GM18499 (cell line): ENCODE measurements around the gene KLHL13.
"Not testable (repeated sequence)": the region's sequence is repeated elsewhere in the genome, so short reads cannot be mapped to it uniquely, and the experiment has no call there.

ENCODE experiments used
- ATAC-seq: cut with Tn5 transposase; IDR thresholded peaks from one replicate; pipeline ENCODE4 v1.9.1; 2021; ENCODE audit warnings: moderate number of reproducible peaks; ENCODE audit not compliant: insufficient read depth, unreplicated experiment

KLHL13 gene

GRCh38 chrX:118116713-118117550, at the start of gene KLHL13:
Gene KLHL13, minus strand, starts transcription at chrX:118116810. Its CDS starts 88,337 bp downstream, at chrX:118028473.
- ATAC-seq: no peak

DNA sequence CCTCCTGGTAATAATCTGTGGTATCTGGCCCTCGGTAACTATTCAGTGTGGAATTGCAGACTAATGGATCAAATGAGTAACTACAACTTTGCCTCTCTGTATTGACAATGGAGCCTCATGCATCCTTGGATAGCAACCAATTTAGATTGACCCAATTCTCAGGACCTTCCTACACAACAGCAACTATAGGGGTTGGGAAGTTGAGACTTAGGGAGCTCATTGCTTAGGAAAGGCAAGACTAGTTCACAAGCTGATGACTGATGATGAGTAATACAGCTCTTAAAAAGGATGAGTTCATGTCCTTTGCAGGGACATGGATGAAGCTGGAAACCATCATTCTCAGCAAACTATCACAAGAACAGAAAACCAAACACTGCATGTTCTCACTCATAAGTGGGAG, 47.5 kb upstream of the KLHL13 start:
- ATAC-seq: no peak

- no peak for ATAC-seq
Measured at GRCh38 chrX:118156953-118157608, 40.5 kb upstream of the KLHL13 start.

DNA sequence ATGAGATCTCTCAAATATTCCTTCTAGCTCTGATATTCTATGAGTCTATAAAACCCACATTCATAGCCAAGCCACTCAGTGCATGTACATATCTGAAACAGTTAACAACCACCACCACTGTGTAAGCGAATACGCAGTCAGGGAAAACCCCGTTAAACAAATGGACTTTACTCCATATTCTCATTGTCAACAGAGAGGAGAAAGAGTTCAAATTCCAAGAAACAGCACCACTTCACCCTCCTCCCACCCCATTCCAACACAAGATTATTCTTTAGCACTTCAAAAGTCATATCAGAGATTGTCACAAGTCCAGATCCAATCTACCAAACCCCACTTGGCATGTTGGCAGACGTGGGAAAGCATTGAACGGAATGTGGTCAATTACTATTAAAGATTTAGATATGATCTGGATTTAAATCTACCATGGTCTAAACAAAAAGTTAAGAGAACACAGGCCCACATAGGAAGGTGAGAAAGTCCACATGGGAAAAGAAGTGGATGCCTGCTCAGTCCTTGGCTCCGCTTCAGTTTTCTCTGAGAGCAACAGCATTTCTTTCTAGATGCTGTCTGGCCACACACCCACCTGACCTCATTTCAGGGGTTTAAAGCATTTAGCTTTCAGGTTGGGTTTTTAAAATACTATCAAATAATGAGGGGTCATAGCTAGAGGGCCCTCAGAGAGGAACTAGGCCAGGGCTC, 39.8 kb upstream of the KLHL13 start:
- ATAC-seq: no peak

DNA sequence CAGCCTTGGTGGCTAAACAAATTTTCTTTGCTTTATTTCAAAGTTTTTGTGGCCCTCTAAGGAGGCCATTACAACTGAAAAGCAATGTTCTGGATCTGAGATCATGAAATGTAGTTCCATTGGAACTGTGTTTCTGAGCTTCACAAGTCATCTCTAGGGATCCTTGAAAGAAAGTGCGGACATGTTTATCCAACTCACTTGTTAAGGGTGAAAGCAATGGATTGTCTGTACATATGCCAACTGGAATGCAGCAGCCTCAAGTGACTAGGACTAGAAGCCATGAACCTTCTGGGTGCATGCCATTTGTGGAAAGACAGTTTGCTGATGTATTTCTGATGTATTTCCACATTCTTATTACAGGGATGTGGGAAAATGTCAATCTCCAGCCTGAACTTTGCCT, 36.7 kb upstream of the KLHL13 start:
- no peak for ATAC-seq

DNA sequence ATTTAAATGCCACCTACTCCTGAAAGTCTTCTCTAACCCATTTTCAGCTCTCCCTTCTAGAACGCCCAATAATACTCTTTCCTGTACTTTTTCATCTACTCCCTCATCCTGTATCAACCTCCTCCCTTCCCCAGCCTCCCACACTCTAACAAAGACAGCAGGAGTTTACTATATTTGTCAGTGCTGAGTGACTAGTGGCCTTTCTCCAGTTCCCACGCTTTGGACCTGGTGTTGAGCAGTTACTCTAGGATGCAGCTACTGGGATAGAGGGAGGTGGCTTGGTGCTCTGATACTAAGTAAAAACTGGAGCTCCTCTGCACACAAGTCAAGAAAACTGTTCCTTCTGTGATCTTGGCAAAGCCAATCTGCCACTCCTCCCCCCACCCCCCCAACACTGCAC, 36.1 kb upstream of the KLHL13 start:
- ATAC-seq: no peak

DNA sequence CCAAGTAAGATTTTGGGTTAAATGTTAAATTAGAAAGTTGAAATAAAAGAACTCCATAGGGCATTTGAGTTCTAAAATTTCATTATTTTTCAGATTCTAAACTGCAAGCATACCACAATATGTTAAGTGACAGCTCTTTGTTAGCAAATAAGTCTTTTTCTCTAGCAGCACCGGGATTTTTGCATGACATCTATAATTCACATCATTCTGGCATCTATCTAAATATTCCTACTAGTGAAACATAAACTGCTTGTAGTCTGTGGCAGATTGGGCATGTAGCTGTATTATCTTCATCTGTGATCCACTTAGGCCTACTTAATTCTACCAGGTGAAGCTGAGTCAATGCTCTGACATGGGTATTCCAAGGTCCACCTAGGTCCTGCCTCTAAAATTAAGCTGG, 32.1 kb upstream of the KLHL13 start:
- no peak for ATAC-seq

DNA sequence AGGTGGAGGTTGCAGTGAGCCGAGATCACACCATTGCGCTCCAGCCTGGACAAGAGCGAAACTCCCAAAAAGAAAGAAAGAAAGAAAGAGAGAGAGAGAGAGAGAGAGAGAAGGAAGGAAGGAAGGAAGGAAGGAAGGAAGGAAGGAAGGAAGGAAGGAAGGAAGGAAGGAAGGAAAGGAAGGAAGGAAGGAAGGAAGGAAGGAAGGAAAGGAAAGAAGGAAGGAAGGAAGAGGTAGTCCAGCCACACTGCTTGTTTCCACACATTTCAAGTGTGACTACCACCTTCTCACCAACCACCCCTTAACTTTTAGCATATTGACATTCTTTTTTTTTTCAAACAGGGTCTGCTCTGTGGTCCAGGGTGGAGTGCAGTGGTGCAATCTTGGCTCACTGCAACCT, 31.2 kb upstream of the KLHL13 start:
- ATAC-seq: not testable (repeated sequence)

DNA sequence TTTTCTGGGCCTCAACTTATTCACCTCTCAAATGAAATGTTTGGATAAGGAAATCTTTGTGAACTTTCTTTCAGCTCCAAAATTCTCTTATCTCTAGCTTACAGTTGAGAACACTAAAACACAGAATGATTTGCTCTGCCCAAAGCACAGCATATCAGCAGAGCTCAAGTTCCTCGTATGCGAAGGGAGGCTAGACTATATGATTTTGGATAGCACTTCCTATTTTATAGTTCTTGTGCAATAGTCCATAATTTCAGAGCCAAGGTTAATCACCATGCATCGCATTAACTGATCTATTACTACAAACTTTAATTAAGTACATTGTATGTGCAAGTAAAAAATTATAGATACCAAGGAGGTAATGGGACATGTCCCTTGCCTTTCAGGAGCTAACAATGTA, 27.0 kb upstream of the KLHL13 start:
- no peak for ATAC-seq

DNA sequence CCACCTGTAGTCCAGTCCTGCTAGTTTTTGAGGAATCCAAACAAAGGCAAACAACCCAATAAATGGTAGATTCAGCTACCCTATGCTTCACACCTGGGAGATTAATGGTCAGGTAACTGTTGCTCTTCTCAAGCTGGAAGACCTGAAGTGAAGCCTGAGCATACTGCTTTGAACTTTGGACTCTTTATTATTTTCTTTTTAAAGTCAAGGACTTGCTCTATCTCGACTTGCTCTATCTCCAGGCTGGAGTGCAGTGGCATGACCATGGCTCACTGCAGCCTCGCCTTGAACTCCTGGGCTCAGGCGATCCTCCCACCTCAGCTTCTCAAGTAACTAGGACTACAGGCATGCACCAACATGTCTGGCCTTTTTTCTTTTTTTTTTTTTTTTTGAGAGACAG, 14.7 kb upstream of the KLHL13 start:
- no peak for ATAC-seq

GRCh38 chrX:118129681-118130080, 13.1 kb upstream of the KLHL13 start:
- no peak for ATAC-seq

DNA sequence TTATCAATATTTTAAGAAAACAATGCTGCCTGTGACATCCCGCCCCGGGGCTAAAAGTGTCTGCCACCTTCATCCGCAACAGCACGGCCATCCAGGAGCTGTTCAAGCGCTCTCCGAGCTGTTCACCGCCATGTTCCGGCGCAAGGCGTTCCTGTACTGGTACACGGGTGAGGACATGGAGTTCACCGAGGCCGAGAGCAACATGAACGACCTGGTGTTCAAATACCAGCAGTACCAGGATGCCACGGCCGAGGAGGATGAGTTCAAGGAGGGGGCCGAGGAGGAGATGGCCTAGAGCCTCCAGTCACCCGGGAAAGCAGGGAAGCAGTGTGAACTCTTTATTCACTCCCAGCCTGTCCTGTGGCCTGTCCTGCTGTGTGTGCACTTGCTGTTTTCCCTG, 12.1 kb upstream of the KLHL13 start:
- no peak for ATAC-seq

DNA sequence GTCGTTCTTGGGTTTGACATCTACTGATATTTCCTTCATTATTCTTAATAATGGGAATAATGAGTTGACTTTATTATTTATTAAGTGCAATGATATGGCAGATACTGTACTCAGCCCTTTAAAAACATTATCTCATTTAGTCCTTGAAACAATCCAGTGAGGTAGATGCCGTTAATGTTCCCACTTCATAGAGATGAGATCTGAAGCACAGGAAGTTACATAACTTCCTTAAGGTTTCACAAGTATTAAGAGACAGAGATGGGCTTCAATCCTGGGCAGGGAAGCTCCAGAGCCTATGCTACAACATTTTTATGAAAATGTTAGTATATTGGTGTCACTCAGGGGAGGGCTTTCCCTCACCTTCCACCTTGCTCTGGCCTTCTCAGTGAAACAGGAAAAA, 9.7 kb upstream of the KLHL13 start:
- no peak for ATAC-seq

DNA sequence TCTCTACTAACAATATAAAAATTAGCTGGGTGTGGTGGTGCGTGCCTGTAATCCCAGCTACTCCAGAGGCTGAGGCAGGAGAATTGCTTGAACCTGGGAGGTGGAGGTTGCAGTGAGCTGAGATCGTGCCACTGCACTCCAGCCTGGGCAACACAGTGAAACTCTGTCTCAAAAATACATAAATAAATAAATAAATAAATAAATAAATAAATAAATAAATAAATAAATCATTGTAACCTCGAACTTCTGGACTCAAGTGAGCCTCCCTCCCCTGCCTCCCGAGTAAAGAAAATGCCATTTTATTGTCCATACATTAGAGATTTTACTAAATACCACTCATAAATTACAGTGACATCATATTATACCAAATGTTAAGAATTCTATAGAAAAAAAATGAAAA, 7.6 kb upstream of the KLHL13 start:
- not testable (repeated sequence) for ATAC-seq

GRCh38 chrX:118117741-118118140, 1.1 kb upstream of the KLHL13 start:
- no peak for ATAC-seq

GRCh38 chrX:118115953-118116712, 477 bp downstream of the KLHL13 start:
- ATAC-seq: no peak

DNA sequence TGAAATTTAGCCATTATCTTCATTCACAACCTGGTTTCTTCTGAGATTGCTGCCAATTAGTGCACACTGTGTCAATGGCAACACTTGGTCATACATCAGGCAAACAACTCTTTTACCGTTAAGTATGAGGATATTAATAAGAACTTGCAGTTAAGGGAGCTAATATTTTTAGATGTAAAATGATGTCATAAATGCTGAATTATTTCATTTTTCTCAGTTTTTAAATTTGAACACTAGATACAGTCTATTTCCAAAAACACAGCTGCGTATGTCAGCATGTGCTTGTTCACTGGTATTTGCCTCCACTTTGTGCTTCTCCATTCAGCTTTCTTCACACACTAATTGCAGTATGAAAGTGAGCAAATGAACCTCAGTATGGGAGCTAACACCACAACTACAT, 1.6 kb downstream of the KLHL13 start:
- ATAC-seq: no peak

DNA sequence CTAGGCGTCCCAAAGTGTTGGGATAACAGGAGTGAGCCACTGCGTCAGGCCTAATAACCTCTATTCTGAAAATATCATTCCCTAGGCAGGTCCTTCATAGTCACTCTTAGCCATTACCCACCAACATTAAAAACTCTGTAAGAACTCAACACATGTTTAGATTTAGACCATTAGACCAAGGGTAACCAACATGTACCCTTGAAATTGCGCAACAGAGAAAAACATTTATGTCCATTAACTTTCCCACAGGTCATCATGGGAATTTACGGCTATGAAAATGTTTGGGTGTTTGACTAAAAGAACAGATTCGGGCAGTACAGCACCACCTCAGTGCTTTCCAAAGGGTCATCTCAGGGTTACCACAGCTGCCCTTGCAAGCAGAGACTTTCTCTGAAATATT, 7.5 kb downstream of the KLHL13 start:
- no peak for ATAC-seq

DNA sequence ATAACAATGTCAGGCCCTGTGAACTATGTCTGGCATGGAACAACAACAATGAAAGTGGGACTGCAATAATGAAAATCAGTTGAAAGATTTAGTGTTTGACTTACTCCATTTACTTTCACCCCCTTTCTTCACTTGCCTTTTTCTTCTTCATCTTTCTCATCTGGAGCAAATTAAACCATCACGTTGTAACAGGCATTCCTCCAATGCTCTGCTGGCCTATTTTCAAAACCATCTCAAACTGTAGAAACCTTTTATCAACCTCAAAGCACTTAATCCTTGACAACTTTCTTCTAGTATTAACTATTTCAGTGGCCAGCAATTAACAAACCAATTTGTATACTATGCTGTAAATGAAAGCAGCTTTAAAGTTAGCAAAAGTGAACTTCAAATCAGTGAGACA, 8.3 kb downstream of the KLHL13 start:
- no peak for ATAC-seq

GRCh38 chrX:118100091-118100490, 16.5 kb downstream of the KLHL13 start:
- no peak for ATAC-seq

GRCh38 chrX:118088084-118088483, 28.5 kb downstream of the KLHL13 start:
- ATAC-seq: no peak
